ENCODE results near the gene AKR1C8. TPM values are rescaled to one million over a fixed set of nuclear protein-coding genes. Genes with fewer than 3 reads are reported as not detected.
"Not testable (repeated sequence)": the region's sequence is repeated elsewhere in the genome, so short reads cannot be mapped to it uniquely, and the experiment has no call there.

Gene AKR1C8
- total RNA-seq, 1 donor from 2014 or later, result not detected

GRCh38 chr10:5125315-5126044, 59.5 kb downstream of the AKR1C8 start:
- no peak for TF ChIP-seq CTCF (IDR thresholded peaks at IDR 0.05; ENCODE audit: unreplicated experiment)
- DNase-seq (ENCODE audit: low spot score, unreplicated experiment), result no peak
- Mint-ChIP-seq H3K36me3 (ENCODE audit: insufficient read depth) (peaks cover 3% of the 10 kb centered on the region), H3K27ac (no peak overlapping the region), H3K9me3 (ENCODE audit: low read depth) (peaks cover 28% of the 10 kb centered on the region), H3K27me3 (no peaks in the 10 kb centered on the region), H3K4me1 (ENCODE audit: low read depth) (no peaks in the 10 kb centered on the region), H3K4me3 (ENCODE audit: low read depth) (no peak overlapping the region)

GRCh38 chr10:5123886-5124285, 61.1 kb downstream of the AKR1C8 start:
- TF ChIP-seq CTCF (IDR thresholded peaks at IDR 0.05; ENCODE audit: unreplicated experiment), result no peak
- H3K9me3 Mint-ChIP-seq (ENCODE audit: low read depth), result peaks cover 25% of the 10 kb centered on the region
- DNase-seq (ENCODE audit: low spot score, unreplicated experiment), result no peak
- H3K27me3 Mint-ChIP-seq, result no peaks in the 10 kb centered on the region
- no peaks in the 10 kb centered on the region for H3K4me1 Mint-ChIP-seq (ENCODE audit: low read depth)
- no peak overlapping the region for H3K4me3 Mint-ChIP-seq (ENCODE audit: low read depth)
- H3K36me3 Mint-ChIP-seq (ENCODE audit: insufficient read depth), result no peaks in the 10 kb centered on the region
- no peak overlapping the region for H3K27ac Mint-ChIP-seq

GRCh38 chr10:5119997-5120396, 65.0 kb downstream of the AKR1C8 start:
- DNase-seq (ENCODE audit: low spot score, unreplicated experiment); H3K4me3 Mint-ChIP-seq (ENCODE audit: low read depth); H3K27me3 Mint-ChIP-seq; H3K36me3 Mint-ChIP-seq (ENCODE audit: insufficient read depth); H3K4me1 Mint-ChIP-seq (ENCODE audit: low read depth); H3K27ac Mint-ChIP-seq: not testable (repeated sequence)
- H3K9me3 Mint-ChIP-seq (ENCODE audit: low read depth), result peaks cover 22% of the 10 kb centered on the region

- H3K36me3 Mint-ChIP-seq (ENCODE audit: insufficient read depth), result no peaks in the 10 kb centered on the region
- no peak overlapping the region for H3K27ac Mint-ChIP-seq
- no peaks in the 10 kb centered on the region for H3K27me3 Mint-ChIP-seq
- no peak for TF ChIP-seq CTCF (IDR thresholded peaks at IDR 0.05; ENCODE audit: unreplicated experiment)
- no peaks in the 10 kb centered on the region for H3K4me1 Mint-ChIP-seq (ENCODE audit: low read depth)
- no peak overlapping the region for H3K4me3 Mint-ChIP-seq (ENCODE audit: low read depth)
- DNase-seq (ENCODE audit: low spot score, unreplicated experiment), result no peak
- H3K9me3 Mint-ChIP-seq (ENCODE audit: low read depth), result peaks cover 27% of the 10 kb centered on the region
These were observed 67.9 kb downstream of the AKR1C8 start for GRCh38 chr10:5117026-5117425.

- H3K27ac Mint-ChIP-seq, result no peak overlapping the region
These were observed 68.3 kb downstream of the AKR1C8 start for GRCh38 chr10:5116621-5117020.

GRCh38 chr10:5109861-5110260, 75.1 kb downstream of the AKR1C8 start:
- not testable (repeated sequence) for H3K36me3 Mint-ChIP-seq (ENCODE audit: insufficient read depth); H3K4me1 Mint-ChIP-seq (ENCODE audit: low read depth); H3K27me3 Mint-ChIP-seq; H3K27ac Mint-ChIP-seq; H3K4me3 Mint-ChIP-seq (ENCODE audit: low read depth); DNase-seq (ENCODE audit: low spot score, unreplicated experiment)
- H3K9me3 Mint-ChIP-seq (ENCODE audit: low read depth), result peaks cover 11% of the 10 kb centered on the region

More at GRCh38 chr10:5116621-5117020, 68.3 kb downstream of the AKR1C8 start:
- DNase-seq (ENCODE audit: low spot score, unreplicated experiment), result no peak
- no peaks in the 10 kb centered on the region for H3K36me3 Mint-ChIP-seq (ENCODE audit: insufficient read depth)
- H3K27me3 Mint-ChIP-seq, result no peaks in the 10 kb centered on the region
- no peak overlapping the region for H3K4me3 Mint-ChIP-seq (ENCODE audit: low read depth)
- peaks cover 27% of the 10 kb centered on the region for H3K9me3 Mint-ChIP-seq (ENCODE audit: low read depth)
- no peak for TF ChIP-seq CTCF (IDR thresholded peaks at IDR 0.05; ENCODE audit: unreplicated experiment)
- no peaks in the 10 kb centered on the region for H3K4me1 Mint-ChIP-seq (ENCODE audit: low read depth)
